IMR-90 (cell line): ENCODE results near the gene ST6GALNAC3. TPM values are rescaled to one million over a fixed set of nuclear protein-coding genes. Genes with fewer than 3 reads are reported as not detected.

Experiments
- ATAC-seq: fragments of 200-7000 bp; cut with Tn5 transposase; 2 replicates; pipeline ENCODE4 v1.9.1; 2020; ENCODE audit warnings: low read depth, mild to moderate bottlenecking, moderate library complexity
- BruUV-seq: library from RNA; stranded (reverse); fragments of 400-500 nt; replicated peaks from 2 replicates; lab custom pipeline; 2021; lab: Mats Ljungman, UMichigan
- CTCF ChIA-PET: fragments of 300-600 bp; formaldehyde crosslinking; extraction: SDS; loops from one replicate; lab custom pipeline; 2021; ENCODE audit warnings: antibody characterized with exemption; lab: Yijun Ruan, JAX
- POLR2A ChIA-PET: fragments of 300-600 bp; sonication (Branson Sonifier 250); formaldehyde crosslinking; loops from one replicate; lab custom pipeline; 2022; ENCODE audit warnings: antibody characterized with exemption; ENCODE audit not compliant: unreplicated experiment; lab: Charles Lee
- DNase-seq: peaks from one replicate; pipeline ENCODE4 v3.0.0; 2013
- H2AFZ ChIP-seq: replicated peaks from 2 replicates; pipeline ENCODE3; 2013; ENCODE audit warnings: low read length, mild to moderate bottlenecking; ENCODE audit not compliant: poor library complexity
- H2AK5ac ChIP-seq: 2 replicates; pipeline ENCODE4 v1.6.1; 2013; ENCODE audit warnings: low read depth, low read length, inconsistent platforms
- H2AK9ac ChIP-seq: replicated peaks from 2 replicates; pipeline ENCODE3; 2013; ENCODE audit warnings: mild to moderate bottlenecking, low read depth, low read length, moderate library complexity; ENCODE audit not compliant: poor library complexity
- H2BK120ac ChIP-seq: 2 replicates; pipeline ENCODE4 v1.6.1; 2013; ENCODE audit warnings: low read depth, low read length, inconsistent platforms
- H2BK15ac ChIP-seq: 3 replicates; pipeline ENCODE4 v1.6.1; 2013; ENCODE audit warnings: low read depth, low read length, inconsistent platforms
- H2BK20ac ChIP-seq: 2 replicates; pipeline ENCODE4 v1.6.1; 2013; ENCODE audit warnings: low read depth, mild to moderate bottlenecking, inconsistent platforms, low read length, moderate library complexity
- H2BK5ac ChIP-seq: 2 replicates; pipeline ENCODE4 v1.6.1; 2013; ENCODE audit warnings: mild to moderate bottlenecking, low read depth, low read length, inconsistent platforms; ENCODE audit not compliant: poor library complexity, severe bottlenecking
- H3K14ac ChIP-seq: replicated peaks from 2 replicates; pipeline ENCODE4 v1.6.1; 2013; ENCODE audit warnings: low read depth, low read length, inconsistent platforms
- H3K18ac ChIP-seq: 2 replicates; pipeline ENCODE4 v1.6.1; 2013; ENCODE audit warnings: low read depth, low read length, control low read depth
- H3K23ac ChIP-seq: 2 replicates; pipeline ENCODE4 v1.6.1; 2013; ENCODE audit warnings: low read depth, low read length, inconsistent platforms
- H3K27ac ChIP-seq: 2 replicates; pipeline ENCODE4 v1.5.1; 2013; ENCODE audit warnings: mild to moderate bottlenecking, control low read depth, low read length; ENCODE audit not compliant: insufficient read depth
- H3K27me3 ChIP-seq: 2 replicates; pipeline ENCODE4 v1.6.1; 2013; ENCODE audit warnings: low read length; ENCODE audit not compliant: control insufficient read depth, insufficient read depth
- H3K36me3 ChIP-seq: 2 replicates; pipeline ENCODE4 v1.6.1; 2013; ENCODE audit warnings: low read length, mixed read lengths; ENCODE audit not compliant: control insufficient read depth, insufficient read depth
- H3K4ac ChIP-seq: 2 replicates; pipeline ENCODE4 v1.6.1; 2013; ENCODE audit warnings: low read depth, low read length, inconsistent platforms
- H3K4me1 ChIP-seq: 2 replicates; pipeline ENCODE4 v1.6.1; 2013; ENCODE audit warnings: low read length, mixed read lengths; ENCODE audit not compliant: control insufficient read depth, insufficient read depth
- H3K4me2 ChIP-seq: 2 replicates; pipeline ENCODE4 v1.6.1; 2013; ENCODE audit warnings: low read depth, mild to moderate bottlenecking, control low read depth, low read length, moderate library complexity
- H3K4me3 ChIP-seq: 2 replicates; pipeline ENCODE4 v1.5.1; 2013; ENCODE audit warnings: low read depth, mild to moderate bottlenecking, control low read depth, low read length, moderate library complexity; ENCODE audit not compliant: insufficient read depth
- H3K56ac ChIP-seq: 2 replicates; pipeline ENCODE4 v1.6.1; 2013; ENCODE audit warnings: low read length, inconsistent platforms; ENCODE audit not compliant: insufficient read depth; ENCODE audit errors: extremely low read depth
- H3K79me1 ChIP-seq, 2 experiments: 2 replicates each; pipeline ENCODE4 v1.6.1; 2013; ENCODE audit warnings: low read length in 2 of 2, inconsistent platforms in 1 of 2, low read depth in 1 of 2
- H3K9ac ChIP-seq: 2 replicates; pipeline ENCODE4 v1.6.1; 2013; ENCODE audit warnings: low read depth, low read length, control low read depth
- H3K9me1 ChIP-seq: 2 replicates; pipeline ENCODE4 v1.6.1; 2013; ENCODE audit warnings: low read length, inconsistent platforms; ENCODE audit not compliant: insufficient read depth
- H3K9me3 ChIP-seq: 2 replicates; pipeline ENCODE4 v1.6.1; 2013; ENCODE audit warnings: low read length; ENCODE audit not compliant: control insufficient read depth, insufficient read depth
- H4K20me1 ChIP-seq: 2 replicates; pipeline ENCODE4 v1.6.1; 2013; ENCODE audit warnings: low read length, inconsistent platforms; ENCODE audit not compliant: insufficient read depth
- H4K5ac ChIP-seq: 2 replicates; pipeline ENCODE4 v1.6.1; 2013; ENCODE audit warnings: mild to moderate bottlenecking, low read depth, low read length, control low read depth
- H4K8ac ChIP-seq, 2 experiments: 2 replicates each; pipeline ENCODE4 v1.6.1; 2013; ENCODE audit warnings: low read depth in 2 of 2, low read length in 2 of 2, control low read depth in 1 of 2, inconsistent platforms in 1 of 2
- H4K91ac ChIP-seq: 2 replicates; pipeline ENCODE4 v1.6.1; 2013; ENCODE audit warnings: low read depth, low read length, inconsistent platforms; ENCODE audit not compliant: insufficient read depth
- POLR2A ChIP-seq: IDR thresholded peaks from 2 replicates; pipeline ENCODE4 v1.6.1; 2012; ENCODE audit warnings: mild to moderate bottlenecking, low read depth, low read length
- WGBS, 2 experiments: methylation state at CpG; one replicate each; pipeline versions ENCODE4 v1.1.5 to v1.1.7; 2013; ENCODE audit warnings: missing lambda C conversion rate in 2 of 2; ENCODE audit not compliant: insufficient read length in 1 of 2; ENCODE audit errors: extremely low coverage in 2 of 2; 5-methylcytosine and 5-hydroxymethylcytosine counted together
- dilution Hi-C: fragments of 300-500 bp; cut with HindIII; formaldehyde crosslinking; loops from one replicate; pipeline ENCODE4 v1.14.3; 2018; ENCODE audit warnings: low sequenced_read_pairs; ENCODE audit not compliant: unreplicated experiment
- in situ Hi-C: fragments of 300-500 bp; cut with MboI; formaldehyde crosslinking; loops from 3 replicates; pipeline ENCODE4 v1.14.3; 2019; ENCODE audit warnings: low sequenced_read_pairs, inconsistent platforms, mixed read lengths
- intact Hi-C: fragments of 100-400 bp; cut with micrococcal nuclease; formaldehyde crosslinking; loops from 2 replicates; pipeline ENCODE4 v1.10.0; 2022
- polyA plus RNA-seq, 3 experiments: library from polyadenylated mRNA; depleted of rRNA; stranded (reverse); fragments of >200 nt; gene quantifications; 2 replicates each; pipeline ENCODE4 v1.2.3, GENCODE V29; 2012; ENCODE audit warnings: low replicate concordance in 1 of 3
- total RNA-seq: library from RNA; depleted of rRNA; stranded (reverse); fragments of >200 nt; gene quantifications from 2 replicates; pipeline ENCODE4 v1.2.3, GENCODE V29; 2012

Gene ST6GALNAC3
- total and polyA plus RNA-seq, 2 of the 4 experiments (the other 2 are of a cell fraction) = 0.65 to 1.3 TPM

DNA sequence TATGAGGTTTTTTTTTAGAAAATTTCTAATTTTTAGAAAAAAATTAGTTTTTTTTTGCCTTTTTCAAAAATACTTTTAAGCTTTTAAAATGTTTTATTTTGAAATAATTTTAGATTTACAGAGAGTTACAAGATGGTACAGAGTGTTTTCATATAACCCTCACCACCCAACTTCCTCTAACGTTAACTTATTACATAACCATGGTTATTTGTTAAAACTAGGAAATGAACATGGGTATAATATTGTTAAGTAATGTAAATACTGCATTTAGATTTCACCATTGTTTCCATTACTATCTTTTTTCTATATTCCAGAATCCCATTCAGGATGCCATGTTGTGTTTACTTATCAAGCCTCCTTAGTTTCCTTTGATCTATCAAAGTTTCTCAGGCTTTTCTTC lies 45.2 kb upstream of the ST6GALNAC3 start:
- no peak overlapping the region for H2AK9ac ChIP-seq
- no peak for TF ChIP-seq POLR2A
- H4K20me1 ChIP-seq = no peaks in the 10 kb centered on the region
- H3K36me3 ChIP-seq = no peaks in the 10 kb centered on the region
- no peak overlapping the region for H4K8ac ChIP-seq
- no peak overlapping the region for H3K18ac ChIP-seq
- H4K5ac ChIP-seq = no peak overlapping the region
- peaks cover 3% of the 10 kb centered on the region; the same call in 1 of the 2 replicates for H3K4me1 ChIP-seq
- no peak overlapping the region for H3K4me2 ChIP-seq
- CTCF ChIA-PET = no interaction called here
- no peak overlapping the region for H2BK15ac ChIP-seq
- no peak overlapping the region for H2AK5ac ChIP-seq
- in situ Hi-C loops = no loop called here
- no peak for DNase-seq
- no TSS peak for BruUV-seq
- no CpG with 5 or more reads among the region's 1 CpG for WGBS, 2 experiments
- no peak overlapping the region for H3K27ac ChIP-seq
- no peak overlapping the region for H3K56ac ChIP-seq
- ATAC-seq = no peak
- no peak overlapping the region for H2BK120ac ChIP-seq
- no peaks in the 10 kb centered on the region for H3K9me3 ChIP-seq
- no peak overlapping the region for H3K9ac ChIP-seq
- no peak overlapping the region for H3K14ac ChIP-seq
- POLR2A ChIA-PET = no interaction called here
- no peak overlapping the region for H3K4ac ChIP-seq
- H3K9me1 ChIP-seq = no peaks in the 10 kb centered on the region
- intact Hi-C loops = no loop called here
- no peak overlapping the region for H4K91ac ChIP-seq
- no peak overlapping the region for H3K23ac ChIP-seq
- H3K4me3 ChIP-seq = no peak overlapping the region
- no peaks in the 10 kb centered on the region for H3K27me3 ChIP-seq
- no peak overlapping the region for H2BK20ac ChIP-seq
- dilution Hi-C loops = no loop called here
- H2BK5ac ChIP-seq = no peak overlapping the region
- no peak overlapping the region for H2AFZ ChIP-seq
- no peaks in the 10 kb centered on the region for H3K79me1 ChIP-seq
